H1 (cell line): ENCODE results near the gene CAMTA1. TPM values are rescaled to one million over a fixed set of nuclear protein-coding genes. Genes with fewer than 3 reads are reported as not detected.

ENCODE experiments used
- CTCF ChIA-PET: fragments of 300-600 bp; sonication (Branson Sonifier 250); formaldehyde crosslinking; loops from one replicate; lab custom pipeline; 2021; ENCODE audit not compliant: partially characterized antibody; lab: Charles Lee
- POLR2A ChIA-PET: fragments of 300-600 bp; sonication (Branson Sonifier 250); formaldehyde crosslinking; loops from one replicate; lab custom pipeline; 2021; ENCODE audit warnings: inconsistent platforms; ENCODE audit not compliant: partially characterized antibody; lab: Charles Lee
- DNase-seq, 2 experiments: peaks; one replicate each; pipeline versions ENCODE4 v3.0.0 to v3.0.0-alpha.2; 2010 to 2022; ENCODE audit warnings: low spot score in 2 of 2, low read depth in 1 of 2, mixed read lengths in 1 of 2
- FAIRE-seq: peaks from 2 replicates; lab custom pipeline; 2011; peaks lifted over from hg19 to GRCh38; lab: Jason Lieb, UNC
- H2AFZ ChIP-seq: 2 replicates; pipeline ENCODE4 v1.8.1; 2012; ENCODE audit warnings: low read length, inconsistent platforms
- H2AK5ac ChIP-seq: 2 replicates; pipeline ENCODE4 v1.6.1; 2013; ENCODE audit warnings: low read depth, low read length
- H2BK120ac ChIP-seq: replicated peaks from 2 replicates; pipeline ENCODE3; 2013; ENCODE audit warnings: low read depth, low read length, inconsistent platforms
- H2BK12ac ChIP-seq: 2 replicates; pipeline ENCODE4 v1.6.1; 2013; ENCODE audit warnings: low read depth, low read length
- H2BK15ac ChIP-seq: 2 replicates; pipeline ENCODE4 v1.6.1; 2013; ENCODE audit warnings: low read length
- H2BK20ac ChIP-seq: 2 replicates; pipeline ENCODE4 v1.6.1; 2013; ENCODE audit warnings: low read length
- H2BK5ac ChIP-seq: 2 replicates; pipeline ENCODE4 v1.6.1; 2013; ENCODE audit warnings: low read depth, low read length
- H3K14ac ChIP-seq: 2 replicates; pipeline ENCODE4 v1.6.1; 2013; ENCODE audit warnings: inconsistent platforms; ENCODE audit not compliant: insufficient read length
- H3K18ac ChIP-seq: 2 replicates; pipeline ENCODE4 v1.6.1; 2013; ENCODE audit warnings: low read length; ENCODE audit errors: extremely low read depth
- H3K23ac ChIP-seq: 2 replicates; pipeline ENCODE4 v1.6.1; 2013; ENCODE audit warnings: inconsistent platforms; ENCODE audit not compliant: insufficient read length
- H3K23me2 ChIP-seq: 2 replicates; pipeline ENCODE4 v1.6.1; 2013; ENCODE audit warnings: low read depth, low read length
- H3K27ac ChIP-seq: 2 replicates; pipeline ENCODE4 v1.6.1; 2011; ENCODE audit warnings: low read depth, low read length, inconsistent platforms
- H3K27me3 ChIP-seq, 4 experiments: replicated peaks in 1 of 4; 1 replicate in 1 of 4; 2 replicates in 3 of 4; pipeline versions ENCODE4 v1.6.1 to v1.8.1; 2011 to 2013; ENCODE audit warnings: low read length in 3 of 4, mild to moderate bottlenecking in 3 of 4, inconsistent platforms in 2 of 4, mixed read lengths in 2 of 4, moderate library complexity in 1 of 4; ENCODE audit not compliant: control insufficient read depth in 3 of 4, insufficient read depth in 3 of 4; ENCODE audit errors: extremely low read depth in 1 of 4
- H3K36me3 ChIP-seq, 4 experiments: 2 replicates each; pipeline versions ENCODE4 v1.6.1 to v1.8.1; 2011 to 2013; ENCODE audit warnings: mild to moderate bottlenecking in 4 of 4, low read length in 3 of 4, moderate library complexity in 2 of 4, control low read depth in 1 of 4, inconsistent platforms in 1 of 4; ENCODE audit not compliant: insufficient read depth in 4 of 4, control insufficient read depth in 2 of 4
- H3K4ac ChIP-seq: replicated peaks from 2 replicates; pipeline ENCODE3; 2013; ENCODE audit warnings: low read length, low read depth, mixed read lengths, inconsistent platforms; ENCODE audit not compliant: insufficient read length
- H3K4me1 ChIP-seq, 4 experiments: replicated peaks in 1 of 4; 1 replicate in 1 of 4; 2 replicates in 3 of 4; pipeline versions ENCODE4 v1.6.1 to v1.8.1; 2011 to 2013; ENCODE audit warnings: low read length in 3 of 4, inconsistent platforms in 2 of 4, mixed read lengths in 1 of 4; ENCODE audit not compliant: insufficient read depth in 4 of 4, control insufficient read depth in 3 of 4
- H3K4me2 ChIP-seq, 2 experiments: 2 replicates each; pipeline versions ENCODE4 v1.6.1 to v1.8.1; 2011 to 2013; ENCODE audit warnings: low read depth in 2 of 2, low read length in 2 of 2, control low read depth in 1 of 2, inconsistent platforms in 1 of 2, mild to moderate bottlenecking in 1 of 2; ENCODE audit not compliant: insufficient read depth in 1 of 2
- H3K4me3 ChIP-seq, 4 experiments: fragments of 200-600, 300-600 bp in 1 of 4; sonication (generic), shearing (Covaris generic), sonication (Bioruptor Twin) in 1 of 4; 2 replicates each; pipeline versions ENCODE4 v1.5.1 to v1.8.1; 2011 to 2016; ENCODE audit warnings: low read length in 4 of 4, low read depth in 3 of 4, control low read depth in 2 of 4, inconsistent platforms in 2 of 4, mild to moderate bottlenecking in 2 of 4, mixed read lengths in 1 of 4, moderate library complexity in 1 of 4; ENCODE audit not compliant: insufficient read depth in 2 of 4; ENCODE audit errors: extremely low read depth in 1 of 4
- H3K56ac ChIP-seq: replicated peaks from 2 replicates; pipeline ENCODE3; 2013; ENCODE audit warnings: low read depth, mild to moderate bottlenecking, mixed read lengths, low read length, inconsistent platforms; ENCODE audit not compliant: insufficient read length
- H3K79me1 ChIP-seq: 2 replicates; pipeline ENCODE4 v1.6.1; 2013; ENCODE audit warnings: low read depth, low read length, control low read depth
- H3K79me2 ChIP-seq, 2 experiments: 2 replicates each; pipeline versions ENCODE4 v1.6.1 to v1.8.1; 2012 to 2013; ENCODE audit warnings: low read length in 2 of 2, mild to moderate bottlenecking in 2 of 2, inconsistent platforms in 1 of 2; ENCODE audit not compliant: insufficient read depth in 2 of 2, control insufficient read depth in 1 of 2
- H3K9ac ChIP-seq, 4 experiments: replicated peaks in 1 of 4; 1 replicate in 1 of 4; 2 replicates in 3 of 4; pipeline versions ENCODE4 v1.6.1 to v1.8.1; 2011 to 2013; ENCODE audit warnings: low read depth in 3 of 4, low read length in 3 of 4, control low read depth in 2 of 4, mild to moderate bottlenecking in 2 of 4, moderate library complexity in 2 of 4, inconsistent platforms in 1 of 4; ENCODE audit errors: extremely low read depth in 1 of 4
- H3K9me3 ChIP-seq, 2 experiments: 2 replicates each; pipeline versions ENCODE4 v1.6.1 to v1.8.1; 2012 to 2013; ENCODE audit warnings: mild to moderate bottlenecking in 2 of 2, moderate library complexity in 2 of 2, control low read depth in 1 of 2, inconsistent platforms in 1 of 2, low read depth in 1 of 2, low read length in 1 of 2, mixed read lengths in 1 of 2; ENCODE audit not compliant: insufficient read depth in 2 of 2
- H4K20me1 ChIP-seq, 2 experiments: replicated peaks in 1 of 2; 2 replicates each; pipeline versions ENCODE3 to v1.8.1; 2011 to 2013; ENCODE audit warnings: inconsistent platforms in 2 of 2, low read length in 2 of 2, mild to moderate bottlenecking in 1 of 2; ENCODE audit not compliant: insufficient read depth in 2 of 2, control insufficient read depth in 1 of 2
- H4K5ac ChIP-seq: 2 replicates; pipeline ENCODE4 v1.6.1; 2013; ENCODE audit warnings: low read length, low read depth, mixed read lengths, inconsistent platforms; ENCODE audit not compliant: insufficient read length
- H4K8ac ChIP-seq: 2 replicates; pipeline ENCODE4 v1.8.0; 2013; ENCODE audit warnings: mild to moderate bottlenecking, moderate library complexity, low read length, inconsistent platforms; ENCODE audit not compliant: insufficient read depth; ENCODE audit errors: extremely low read depth
- H4K91ac ChIP-seq: replicated peaks from 2 replicates; pipeline ENCODE3; 2013; ENCODE audit warnings: low read length, mixed read lengths, inconsistent platforms; ENCODE audit not compliant: insufficient read length
- CTBP2 ChIP-seq: IDR thresholded peaks from 2 replicates; pipeline ENCODE4 v1.7.0; 2011; ENCODE audit warnings: borderline replicate concordance, mild to moderate bottlenecking, moderate library complexity, mixed read lengths, low read length; ENCODE audit not compliant: insufficient read depth, insufficient read length
- NANOG ChIP-seq: IDR thresholded peaks from 2 replicates; pipeline ENCODE4 v1.6.1; 2011; ENCODE audit warnings: low read length, low read depth, mild to moderate bottlenecking, inconsistent platforms; ENCODE audit not compliant: insufficient read depth, poor library complexity, severe bottlenecking
- NRF1 ChIP-seq: IDR thresholded peaks from 2 replicates; pipeline ENCODE4 v1.6.1; 2011; ENCODE audit warnings: mild to moderate bottlenecking, low read depth, low read length, improper control_type of control experiment
- RFX5 ChIP-seq: IDR thresholded peaks from 2 replicates; pipeline ENCODE4 v1.6.1; 2011; ENCODE audit warnings: low read depth, low read length, improper control_type of control experiment, borderline replicate concordance
- RXRA ChIP-seq: IDR thresholded peaks from 2 replicates; pipeline ENCODE4 v1.6.1; 2011; ENCODE audit warnings: low read depth, mild to moderate bottlenecking, low read length, moderate library complexity; ENCODE audit not compliant: insufficient read depth
- SIX5 ChIP-seq: IDR thresholded peaks from 2 replicates; pipeline ENCODE4 v1.6.1; 2011; ENCODE audit warnings: mild to moderate bottlenecking, low read depth, low read length
- SP1 ChIP-seq: IDR thresholded peaks from 2 replicates; pipeline ENCODE4 v1.6.1; 2011; ENCODE audit warnings: low read depth, low read length
- TEAD4 ChIP-seq: IDR thresholded peaks from 2 replicates; pipeline ENCODE4 v1.6.1; 2012; ENCODE audit warnings: low read depth, low read length, inconsistent platforms, mixed read lengths
- YY1 ChIP-seq: IDR thresholded peaks from 2 replicates; pipeline ENCODE4 v1.6.1; 2011; ENCODE audit warnings: low read depth, mild to moderate bottlenecking, low read length
- WGBS, 2 experiments: shearing (Covaris generic) in 1 of 2; methylation state at CpG; one replicate each; pipeline versions ENCODE4 v1.1.6 to v1.1.7; 2013 to 2015; ENCODE audit warnings: low lambda C conversion rate in 2 of 2, mixed read lengths in 2 of 2, inconsistent platforms in 1 of 2, low coverage in 1 of 2, missing lambda C conversion rate in 1 of 2; ENCODE audit not compliant: insufficient replicate concordance in 2 of 2, insufficient coverage in 1 of 2, insufficient read length in 1 of 2; ENCODE audit errors: extremely low coverage in 1 of 2, missing lambda C conversion rate in 1 of 2; 5-methylcytosine and 5-hydroxymethylcytosine counted together
- polyA plus RNA-seq, 7 experiments: library from polyadenylated mRNA; depleted of rRNA in 3 of 7; stranded (reverse) in 5 of 7; unstranded in 2 of 7; fragments of >200 nt in 5 of 7; fragments of 200-250 nt in 2 of 7; gene quantifications; 1 replicate in 5 of 7; 2 replicates in 1 of 7; 4 replicates in 1 of 7; pipeline versions ENCODE4 v1.2.1 to v1.2.3, GENCODE V29; 2011 to 2013; ENCODE audit warnings: missing spikeins in 2 of 7, mixed read lengths in 2 of 7
- total RNA-seq: library from RNA; stranded (reverse); fragmentation: NEBNext Ultra II Directional; extraction: Animal tissue kit (Norgen Biotek cat#: 25700); gene quantifications from 2 replicates; pipeline ENCODE4 v1.2.1, GENCODE V29; 2021
- TF ChIP-seq, protein P1 (sequence below): IDR thresholded peaks from 2 replicates; pipeline ENCODE4 v1.6.1; 2012; ENCODE audit warnings: inconsistent platforms
- TF ChIP-seq, protein P2 (sequence below): IDR thresholded peaks from 2 replicates; pipeline ENCODE4 v1.6.1; 2012; ENCODE audit warnings: low read length, inconsistent platforms

The CAMTA1 gene
- total and polyA plus RNA-seq, 2 of the 8 experiments (the other 6 are each of a cell fraction or from before 2014, with no cell fraction given) = 65.0 to 119 TPM

DNA sequence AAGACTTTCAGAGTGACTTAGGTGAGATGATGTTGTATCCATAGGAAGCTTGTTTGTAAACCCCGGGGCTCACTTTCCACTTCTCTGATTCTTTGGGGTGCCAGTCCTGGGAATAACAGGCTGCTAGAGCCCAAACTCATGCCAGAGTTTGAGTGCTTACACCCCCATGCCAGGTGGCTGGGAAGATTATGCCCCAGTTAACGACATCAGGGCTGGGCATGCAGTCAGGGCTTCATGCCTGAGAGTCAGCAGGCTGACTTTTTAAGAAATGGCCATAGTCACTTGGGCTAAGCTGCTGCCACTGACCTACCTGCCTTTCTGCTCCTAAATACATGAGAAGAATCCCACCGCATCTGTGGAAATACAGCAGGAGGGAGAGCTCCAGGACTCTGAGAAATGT lies 560.3 kb downstream of the CAMTA1 start:
- no peak overlapping the region for H3K4me2 ChIP-seq
- TF ChIP-seq TEAD4 (no peak), NRF1 (no peak), SIX5 (no peak), YY1 (no peak), SP1 (no peak), RFX5 (no peak), RXRA (no peak), CTBP2 (no peak), NANOG (no peak)
- TF ChIP-seq, protein P1, sequence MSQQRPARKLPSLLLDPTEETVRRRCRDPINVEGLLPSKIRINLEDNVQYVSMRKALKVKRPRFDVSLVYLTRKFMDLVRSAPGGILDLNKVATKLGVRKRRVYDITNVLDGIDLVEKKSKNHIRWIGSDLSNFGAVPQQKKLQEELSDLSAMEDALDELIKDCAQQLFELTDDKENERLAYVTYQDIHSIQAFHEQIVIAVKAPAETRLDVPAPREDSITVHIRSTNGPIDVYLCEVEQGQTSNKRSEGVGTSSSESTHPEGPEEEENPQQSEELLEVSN = no peak
- TF ChIP-seq, protein P2, sequence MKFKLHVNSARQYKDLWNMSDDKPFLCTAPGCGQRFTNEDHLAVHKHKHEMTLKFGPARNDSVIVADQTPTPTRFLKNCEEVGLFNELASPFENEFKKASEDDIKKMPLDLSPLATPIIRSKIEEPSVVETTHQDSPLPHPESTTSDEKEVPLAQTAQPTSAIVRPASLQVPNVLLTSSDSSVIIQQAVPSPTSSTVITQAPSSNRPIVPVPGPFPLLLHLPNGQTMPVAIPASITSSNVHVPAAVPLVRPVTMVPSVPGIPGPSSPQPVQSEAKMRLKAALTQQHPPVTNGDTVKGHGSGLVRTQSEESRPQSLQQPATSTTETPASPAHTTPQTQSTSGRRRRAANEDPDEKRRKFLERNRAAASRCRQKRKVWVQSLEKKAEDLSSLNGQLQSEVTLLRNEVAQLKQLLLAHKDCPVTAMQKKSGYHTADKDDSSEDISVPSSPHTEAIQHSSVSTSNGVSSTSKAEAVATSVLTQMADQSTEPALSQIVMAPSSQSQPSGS = no peak
- TF ChIP-seq, all 59 proteins: peak for 0
- Histone ChIP-seq H3K56ac (no peak overlapping the region), H3K79me1 (no peaks in the 10 kb centered on the region), H3K23me2 (peaks cover under 1% of the 10 kb centered on the region; the same call in 1 of the 2 replicates), H2AFZ (no peak overlapping the region), H4K8ac (no peak overlapping the region), H2AK5ac (no peak overlapping the region), H2BK5ac (no peak overlapping the region), H2BK15ac (no peak overlapping the region), H2BK12ac (no peak overlapping the region), H4K91ac (no peak overlapping the region), H3K4me3 (no peak overlapping the region), H4K5ac (no peak overlapping the region), H2BK120ac (no peak overlapping the region), H3K9me3 (no peaks in the 10 kb centered on the region), H3K27me3 (no peaks in the 10 kb centered on the region; a peak in 1 of 7 replicates), H3K4me1 (no peaks in the 10 kb centered on the region; a peak in 2 of 7 replicates), H3K14ac (no peak overlapping the region), H2BK20ac (no peak overlapping the region; the same call in 1 of the 2 replicates), H3K4ac (no peak overlapping the region), H3K36me3 (no peaks in the 10 kb centered on the region), H3K79me2 (no peaks in the 10 kb centered on the region), H3K27ac (no peak overlapping the region), H3K23ac (no peak overlapping the region), H3K18ac (no peak overlapping the region), H3K9ac (no peak overlapping the region), H4K20me1 (no peaks in the 10 kb centered on the region)
- FAIRE-seq (no peak), DNase-seq (no peak)
- ChIA-PET CTCF (interaction anchor here (0.7 to 2.2 kb wide), 12 partner anchors 9 to 115 kb away, joined by 3 to 7 read pairs (median 4); no protein-coding TSS in a partner anchor), POLR2A (no interaction called here)
- WGBS, 2 experiments = 85% methylated on average over 3 of the region's 3 CpGs; no CpG with 5 or more reads in 1 of the 2 experiments
